GM18873 (cell line): ENCODE data around the gene PTPRM.
"Not testable (repeated sequence)": the region's sequence is repeated elsewhere in the genome, so short reads cannot be mapped to it uniquely, and the experiment has no call there.

Experiments used
- ATAC-seq: cut with Tn5 transposase; IDR thresholded peaks from one replicate; pipeline ENCODE4 v1.9.1; 2021; ENCODE audit warnings: mild to moderate bottlenecking, moderate library complexity, moderate number of reproducible peaks; ENCODE audit not compliant: unreplicated experiment, low FRiP score

PTPRM gene

GRCh38 chr18:8020132-8020846, 453.2 kb downstream of the PTPRM start:
- no peak for ATAC-seq

- no peak for ATAC-seq
These were observed 461.9 kb downstream of the PTPRM start for GRCh38 chr18:8029061-8029460.

GRCh38 chr18:8029731-8030130, 462.6 kb downstream of the PTPRM start:
- ATAC-seq, result no peak

GRCh38 chr18:8030201-8030600, 463.1 kb downstream of the PTPRM start:
- ATAC-seq, result no peak

GRCh38 chr18:8031496-8031895, 464.4 kb downstream of the PTPRM start:
- ATAC-seq, result no peak

- no peak for ATAC-seq
These were observed 467.6 kb downstream of the PTPRM start for GRCh38 chr18:8034674-8035073.

- no peak for ATAC-seq
These were observed 469.4 kb downstream of the PTPRM start for GRCh38 chr18:8036551-8036950.

- ATAC-seq, result no peak
These were observed 470.2 kb downstream of the PTPRM start for GRCh38 chr18:8037296-8037695.

GRCh38 chr18:8040021-8040420, 472.9 kb downstream of the PTPRM start:
- ATAC-seq, result no peak

- ATAC-seq, result no peak
These were observed 474.5 kb downstream of the PTPRM start for GRCh38 chr18:8041526-8042111.

GRCh38 chr18:8044004-8044403, 476.9 kb downstream of the PTPRM start:
- ATAC-seq, result no peak

GRCh38 chr18:8045160-8045883, 478.2 kb downstream of the PTPRM start:
- no peak for ATAC-seq

GRCh38 chr18:8045884-8046281, 478.8 kb downstream of the PTPRM start:
- no peak for ATAC-seq

- no peak for ATAC-seq
These were observed 479.3 kb downstream of the PTPRM start for GRCh38 chr18:8046441-8046840.

GRCh38 chr18:8049147-8049546, 482.0 kb downstream of the PTPRM start:
- ATAC-seq, result no peak

- no peak for ATAC-seq
These were observed 483.7 kb downstream of the PTPRM start for GRCh38 chr18:8050616-8051329.

- no peak for ATAC-seq
These were observed 484.3 kb downstream of the PTPRM start for GRCh38 chr18:8051453-8051852.

GRCh38 chr18:8052237-8052701, 485.2 kb downstream of the PTPRM start:
- ATAC-seq, result no peak

GRCh38 chr18:8056723-8057122, 489.6 kb downstream of the PTPRM start:
- no peak for ATAC-seq

GRCh38 chr18:8063152-8063551, 496.0 kb downstream of the PTPRM start:
- ATAC-seq, result not testable (repeated sequence)

- no peak for ATAC-seq
These were observed 496.6 kb downstream of the PTPRM start for GRCh38 chr18:8063733-8064132.
